ENCODE measurements around the gene UBE4A. TPM values are rescaled to one million over a fixed set of nuclear protein-coding genes. Genes with fewer than 3 reads are reported as not detected.
A peak's percentile ranks its signal among the peaks of the same experiment; 100 is the strongest.

The UBE4A gene
- total RNA-seq, 1 donor from 2014 or later, result 20.0 TPM

- DNase-seq (ENCODE audit: low read depth in 2 of 2), result peak; percentile 19 to 55
Measured at GRCh38 chr11:118437208-118438125, 78.1 kb downstream of the UBE4A start.

GRCh38 chr11:118438314-118438931 is 79.0 kb downstream of the UBE4A start:
- peak; percentile 23 to 88 for DNase-seq (ENCODE audit: low read depth in 2 of 2)

DNA sequence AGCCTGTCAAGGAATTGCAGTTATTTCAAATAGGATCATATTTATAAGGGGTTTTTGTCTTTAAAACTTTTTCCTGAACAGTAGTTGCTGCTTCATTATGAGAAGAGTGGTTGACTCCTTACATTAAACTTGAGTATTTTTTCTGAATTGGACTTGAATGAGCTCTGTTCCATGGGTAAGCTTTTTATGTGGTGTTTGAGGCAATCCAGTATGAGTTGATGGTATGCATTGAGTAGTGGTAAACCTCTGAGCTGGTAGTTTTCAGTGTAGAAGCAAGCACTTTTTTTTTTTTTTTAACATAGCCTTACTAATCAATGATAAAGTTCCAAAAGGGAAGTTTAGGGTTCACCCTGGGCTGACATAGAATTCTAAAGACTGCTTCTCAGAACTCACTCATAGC is 80.2 kb downstream of the UBE4A start:
- no peak for DNase-seq (ENCODE audit: low read depth in 2 of 2)

- no peak for DNase-seq (ENCODE audit: low read depth in 2 of 2)
Measured at GRCh38 chr11:118441770-118442275, 82.4 kb downstream of the UBE4A start.

DNA sequence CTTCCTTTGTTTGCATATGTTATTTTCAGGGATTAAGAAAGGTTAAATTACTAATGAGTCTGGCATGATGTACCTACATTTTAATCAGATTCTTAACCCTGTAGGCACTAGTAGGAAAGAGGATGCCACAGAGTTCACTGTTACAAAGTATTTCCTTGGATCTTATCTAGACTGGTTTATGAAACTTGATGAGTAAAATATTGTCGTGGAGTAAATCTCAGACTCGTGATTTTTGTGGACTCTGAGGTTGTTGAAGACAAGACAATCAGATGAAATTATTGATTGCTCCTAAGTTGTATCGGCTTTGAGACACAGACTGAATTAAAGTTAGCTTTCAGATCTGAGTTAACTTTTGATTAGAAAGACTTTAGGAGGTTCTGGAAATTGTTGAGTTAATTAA is 82.9 kb downstream of the UBE4A start:
- no peak for DNase-seq (ENCODE audit: low read depth in 2 of 2)

GRCh38 chr11:118442908-118443589 is 83.6 kb downstream of the UBE4A start:
- no peak for DNase-seq (ENCODE audit: low read depth in 2 of 2)

DNA sequence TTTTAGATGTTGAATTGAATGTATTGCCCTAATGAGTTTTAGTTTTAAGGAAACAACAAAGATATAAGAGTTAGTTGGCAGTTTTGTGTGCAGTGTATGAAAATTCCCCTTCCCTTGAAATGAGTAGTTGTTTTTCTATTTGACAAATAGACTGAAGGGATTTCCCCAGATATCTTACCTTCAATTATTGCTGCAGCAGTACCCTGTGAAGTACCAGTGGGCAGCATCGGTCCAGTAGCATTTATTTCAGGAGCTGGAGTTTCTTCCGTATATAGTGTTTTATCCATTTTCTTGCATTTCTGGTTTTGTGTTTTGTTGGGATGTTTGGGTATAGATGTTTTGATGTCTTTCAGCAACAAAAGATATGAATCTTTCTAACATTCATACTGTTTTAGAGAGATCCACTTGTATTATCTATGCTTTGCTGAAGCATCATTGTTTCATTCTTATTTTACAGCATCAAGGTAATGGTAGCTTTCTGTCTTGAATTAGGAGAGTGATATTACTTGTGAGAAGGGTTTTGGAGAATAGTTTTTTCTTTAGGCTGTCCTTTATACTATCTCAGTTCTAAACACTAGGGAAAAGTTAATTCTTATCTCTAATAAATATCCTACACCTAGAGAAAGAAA is 84.3 kb downstream of the UBE4A start:
- no peak for DNase-seq (ENCODE audit: low read depth in 2 of 2)

DNA sequence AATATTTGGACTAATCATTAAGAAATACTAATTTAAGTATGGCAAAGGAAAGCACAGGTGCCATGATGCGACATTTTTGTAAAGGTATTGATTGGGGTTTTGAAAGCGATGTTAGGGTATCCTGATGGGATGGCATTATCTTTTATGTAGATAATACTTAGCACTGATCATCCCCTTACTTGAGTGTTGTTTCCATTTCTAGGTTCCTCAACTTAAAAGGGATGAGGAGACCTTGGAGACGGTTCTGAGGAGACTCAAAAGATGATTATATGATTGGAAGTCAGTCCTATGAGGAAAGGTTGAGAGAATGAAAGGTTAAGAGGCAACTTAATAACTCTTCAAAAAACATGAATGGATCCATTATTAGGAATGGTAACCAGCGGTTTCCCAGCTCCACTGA is 88.0 kb downstream of the UBE4A start:
- DNase-seq (ENCODE audit: low read depth in 2 of 2), result no peak

GRCh38 chr11:118448294-118448693 is 88.9 kb downstream of the UBE4A start:
- DNase-seq (ENCODE audit: low read depth in 2 of 2), result peak in 1 of 2 donors; percentile 25

Other genes starting within 250 kb of the UBE4A start
- under 0.01 TPM in 1 of 2 replicates, not detected in the other for gene SCN4B, start 206.8 kb upstream of the UBE4A start, total RNA-seq
- not detected in 2 replicates for gene SCN2B, start 183.0 kb upstream of the UBE4A start, total RNA-seq
- gene JAML, start 134.6 kb upstream of the UBE4A start, total RNA-seq, result under 0.01 TPM in 1 of 2 replicates, not detected in the other
- 1.4 and 5.2 TPM in 2 replicates for gene MPZL3, start 107.2 kb upstream of the UBE4A start, total RNA-seq
- gene MPZL2, start 95.3 kb upstream of the UBE4A start, total RNA-seq, result 4.4 and 14.2 TPM in 2 replicates
- not detected in 2 replicates for gene CD3E, start 54.9 kb upstream of the UBE4A start, total RNA-seq
- not detected in 2 replicates for gene CD3D, start 16.9 kb upstream of the UBE4A start, total RNA-seq
- gene CD3G, start 15.3 kb upstream of the UBE4A start, total RNA-seq, result not detected in 2 replicates
- gene ATP5MG, start 42.0 kb downstream of the UBE4A start, total RNA-seq, result 82.8 and 95.6 TPM in 2 replicates
- gene KMT2A, start 76.9 kb downstream of the UBE4A start, total RNA-seq, result 12.4 and 14.5 TPM in 2 replicates
- 0.44 and 1.6 TPM in 2 replicates for gene TTC36, start 167.9 kb downstream of the UBE4A start, total RNA-seq
- 13.7 and 23.4 TPM in 2 replicates for gene TMEM25, start 171.6 kb downstream of the UBE4A start, total RNA-seq
- gene IFT46, start 206.3 kb downstream of the UBE4A start, total RNA-seq, result 13.7 and 15.7 TPM in 2 replicates
- 62.5 and 63.9 TPM in 2 replicates for gene ARCN1, start 212.8 kb downstream of the UBE4A start, total RNA-seq
- gene PHLDB1, start 248.0 kb downstream of the UBE4A start, total RNA-seq, result 14.9 and 25.7 TPM in 2 replicates